Smooth muscle cell (in vitro differentiated cells): ENCODE results near the gene EPHX1. TPM values are rescaled to one million over a fixed set of nuclear protein-coding genes. Genes with fewer than 3 reads are reported as not detected.
A peak's percentile ranks its signal among the peaks of the same experiment; 100 is the strongest.
"Not testable (repeated sequence)": the region's sequence is repeated elsewhere in the genome, so short reads cannot be mapped to it uniquely, and the experiment has no call there.

ENCODE experiments used
- DNase-seq: peaks from one replicate; lab custom pipeline; 2025; ENCODE audit not compliant: unreplicated experiment; lab: John Stamatoyannopoulos, UW
- H2AFZ ChIP-seq: fragments of 200-600 bp; sonication (generic); 2 replicates; pipeline ENCODE4 v1.6.0; 2016; ENCODE audit warnings: antibody characterized with exemption, low read depth, mild to moderate bottlenecking
- H3F3A ChIP-seq: fragments of 200-600 bp; sonication (generic); 2 replicates; pipeline ENCODE4 v1.6.0; 2017; ENCODE audit warnings: antibody characterized with exemption, low read depth
- H3K27ac ChIP-seq: fragments of 200-600 bp; sonication (generic); 2 replicates; pipeline ENCODE4 v1.5.1; 2016; ENCODE audit warnings: low read depth, mild to moderate bottlenecking
- H3K27me3 ChIP-seq: fragments of 200-600 bp; sonication (generic); 2 replicates; pipeline ENCODE4 v1.6.1; 2016; ENCODE audit warnings: low read depth, mild to moderate bottlenecking
- H3K36me3 ChIP-seq: fragments of 200-600 bp; sonication (generic); 2 replicates; pipeline ENCODE4 v1.5.1; 2016; ENCODE audit warnings: low read depth
- H3K4me1 ChIP-seq: fragments of 200-600 bp; sonication (generic); 2 replicates; pipeline ENCODE4 v1.5.1; 2016; ENCODE audit warnings: low read depth
- H3K4me2 ChIP-seq: fragments of 200-600 bp; sonication (generic); 2 replicates; pipeline ENCODE4 v1.6.0; 2016; ENCODE audit warnings: mild to moderate bottlenecking
- H3K4me3 ChIP-seq: fragments of 200-600 bp; sonication (generic); 2 replicates; pipeline ENCODE4 v1.5.1; 2016; ENCODE audit warnings: mild to moderate bottlenecking
- H3K79me2 ChIP-seq: fragments of 200-600 bp; sonication (generic); 2 replicates; pipeline ENCODE4 v1.6.0; 2016; ENCODE audit warnings: low read depth, mild to moderate bottlenecking
- H3K9ac ChIP-seq: fragments of 200-600 bp; sonication (generic); 2 replicates; pipeline ENCODE4 v1.6.0; 2016; ENCODE audit warnings: low read depth
- H3K9me3 ChIP-seq: fragments of 200-600 bp; sonication (generic); replicated peaks from 2 replicates; pipeline ENCODE4 v1.5.1; 2016; ENCODE audit warnings: low read depth
- H4K20me1 ChIP-seq: fragments of 200-600 bp; sonication (generic); 2 replicates; pipeline ENCODE4 v1.6.0; 2016; ENCODE audit warnings: low read depth
- WGBS: methylation state at CpG from one replicate; pipeline ENCODE4 v1.1.7; 2016; ENCODE audit warnings: low lambda C conversion rate; 5-methylcytosine and 5-hydroxymethylcytosine counted together
- polyA plus RNA-seq: library from polyadenylated mRNA; unstranded; fragments of >200 nt; fragmentation: Nextera tagmentation; extraction: Ambion mirVana; gene quantifications from 2 replicates; pipeline ENCODE4 v1.2.1, GENCODE V29; 2016
- total RNA-seq: library from RNA; depleted of rRNA; stranded (reverse); fragments of >200 nt; gene quantifications from 2 replicates; pipeline ENCODE4 v1.2.3, GENCODE V29; 2014
- TF ChIP-seq, protein P1 (sequence below): fragments of 200-600 bp; sonication (generic); IDR thresholded peaks from 2 replicates; pipeline ENCODE4 v1.5.1; 2017; ENCODE audit warnings: borderline replicate concordance, mild to moderate bottlenecking, antibody characterized with exemption; ENCODE audit not compliant: insufficient read depth, poor library complexity, severe bottlenecking

The EPHX1 gene
- total and polyA plus RNA-seq, 2 experiments from 2014 or later: 16.1 to 22.2 TPM

DNA sequence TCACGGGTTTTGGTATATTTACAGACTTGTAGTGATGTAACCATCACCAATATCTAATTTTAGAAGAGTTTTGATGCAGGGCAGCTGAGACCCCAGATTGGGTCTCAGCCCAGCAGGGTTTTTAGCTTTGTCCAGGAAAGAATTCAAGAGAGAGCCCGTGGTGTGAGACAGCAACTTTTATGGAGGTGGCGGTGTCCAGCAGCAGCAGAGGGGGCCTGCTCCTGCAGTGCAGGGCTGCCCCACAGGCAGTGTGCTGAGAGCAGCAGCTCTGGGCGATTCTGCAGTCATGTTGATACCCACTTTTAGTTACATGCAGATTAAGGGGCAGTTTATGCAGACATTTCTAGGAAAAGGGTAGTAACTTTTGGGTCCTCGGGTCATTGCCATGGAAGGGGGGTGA lies 1.8 kb upstream of the EPHX1 start:
- Histone ChIP-seq H3K79me2 (no peaks in the 10 kb centered on the region), H3K36me3 (no peaks in the 10 kb centered on the region), H3K4me1 (peaks cover 6% of the 10 kb centered on the region), H3F3A (peaks cover 6% of the 10 kb centered on the region), H3K4me2 (no peak overlapping the region), H3K27me3 (no peaks in the 10 kb centered on the region), H3K9ac (no peak overlapping the region), H3K4me3 (no peak overlapping the region), H2AFZ (no peak overlapping the region), H4K20me1 (peaks cover 19% of the 10 kb centered on the region), H3K9me3 (no peaks in the 10 kb centered on the region), H3K27ac (no peak overlapping the region)
- no peak for DNase-seq
- 83% methylated on average over 5 of the region's 5 CpGs for WGBS
- TF ChIP-seq, protein P1, sequence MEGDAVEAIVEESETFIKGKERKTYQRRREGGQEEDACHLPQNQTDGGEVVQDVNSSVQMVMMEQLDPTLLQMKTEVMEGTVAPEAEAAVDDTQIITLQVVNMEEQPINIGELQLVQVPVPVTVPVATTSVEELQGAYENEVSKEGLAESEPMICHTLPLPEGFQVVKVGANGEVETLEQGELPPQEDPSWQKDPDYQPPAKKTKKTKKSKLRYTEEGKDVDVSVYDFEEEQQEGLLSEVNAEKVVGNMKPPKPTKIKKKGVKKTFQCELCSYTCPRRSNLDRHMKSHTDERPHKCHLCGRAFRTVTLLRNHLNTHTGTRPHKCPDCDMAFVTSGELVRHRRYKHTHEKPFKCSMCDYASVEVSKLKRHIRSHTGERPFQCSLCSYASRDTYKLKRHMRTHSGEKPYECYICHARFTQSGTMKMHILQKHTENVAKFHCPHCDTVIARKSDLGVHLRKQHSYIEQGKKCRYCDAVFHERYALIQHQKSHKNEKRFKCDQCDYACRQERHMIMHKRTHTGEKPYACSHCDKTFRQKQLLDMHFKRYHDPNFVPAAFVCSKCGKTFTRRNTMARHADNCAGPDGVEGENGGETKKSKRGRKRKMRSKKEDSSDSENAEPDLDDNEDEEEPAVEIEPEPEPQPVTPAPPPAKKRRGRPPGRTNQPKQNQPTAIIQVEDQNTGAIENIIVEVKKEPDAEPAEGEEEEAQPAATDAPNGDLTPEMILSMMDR: no peak

DNA sequence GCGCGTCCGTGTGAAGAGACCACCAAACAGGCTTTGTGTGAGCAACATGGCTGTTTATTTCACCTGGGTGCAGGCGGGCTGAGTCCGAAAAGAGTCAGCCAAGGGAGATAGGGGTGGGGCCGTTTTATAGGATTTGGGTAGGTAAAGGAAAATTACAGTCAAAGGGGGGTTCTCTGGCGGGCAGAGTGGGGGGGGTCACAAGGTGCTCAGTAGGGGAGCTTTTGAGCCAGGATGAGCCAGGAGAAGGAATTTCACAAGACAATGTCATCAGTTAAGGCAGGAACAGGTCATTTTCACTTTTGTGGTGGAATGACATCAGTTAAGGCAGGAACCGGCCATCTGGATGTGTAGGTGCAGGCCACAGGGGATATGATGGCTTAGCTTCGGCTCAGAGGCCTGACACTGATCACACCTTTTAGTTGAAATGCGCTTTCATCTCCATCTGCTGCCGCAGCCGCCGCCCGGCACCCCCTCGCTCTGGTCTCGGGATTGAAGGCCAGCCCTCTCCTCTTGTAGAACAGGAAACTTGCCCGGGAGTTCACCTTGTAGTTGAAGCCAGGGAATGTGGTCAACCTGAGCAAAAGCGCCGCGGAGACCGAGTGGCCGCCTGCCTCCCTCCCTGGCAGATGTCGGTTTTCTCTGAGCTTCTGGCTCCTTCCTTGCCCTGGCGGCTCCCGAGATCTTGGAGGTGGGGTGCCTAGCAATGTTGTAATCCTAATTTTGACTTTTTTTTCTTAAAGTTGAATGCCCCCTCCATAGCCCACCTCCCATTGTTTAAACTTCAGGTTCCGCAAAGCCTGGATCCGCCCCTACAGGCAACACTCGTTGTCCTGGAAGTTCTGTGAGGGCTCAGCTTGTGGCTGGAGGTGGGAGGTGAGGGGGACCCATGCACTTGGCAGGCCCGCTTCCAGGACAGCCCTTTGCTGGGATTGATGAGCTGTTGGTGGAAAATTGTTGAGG lies 935 bp downstream of the EPHX1 start:
- peak overlapping the region; percentile 71 for H2AFZ ChIP-seq
- peak overlapping the region; percentile 77 for H3K27ac ChIP-seq
- H3F3A ChIP-seq: peaks cover 20% of the 10 kb centered on the region
- not testable (repeated sequence) for H3K36me3 ChIP-seq, H3K9me3 ChIP-seq, H3K79me2 ChIP-seq, DNase-seq, H3K27me3 ChIP-seq
- H3K4me1 ChIP-seq: peaks cover 16% of the 10 kb centered on the region
- H4K20me1 ChIP-seq: peaks cover 21% of the 10 kb centered on the region
- H3K4me3 ChIP-seq: peak overlapping the region; percentile 87
- H3K4me2 ChIP-seq: peak overlapping the region; percentile 98
- WGBS: 13% methylated on average over 29 of the region's 29 CpGs
- peak overlapping the region; percentile 75 for H3K9ac ChIP-seq

DNA sequence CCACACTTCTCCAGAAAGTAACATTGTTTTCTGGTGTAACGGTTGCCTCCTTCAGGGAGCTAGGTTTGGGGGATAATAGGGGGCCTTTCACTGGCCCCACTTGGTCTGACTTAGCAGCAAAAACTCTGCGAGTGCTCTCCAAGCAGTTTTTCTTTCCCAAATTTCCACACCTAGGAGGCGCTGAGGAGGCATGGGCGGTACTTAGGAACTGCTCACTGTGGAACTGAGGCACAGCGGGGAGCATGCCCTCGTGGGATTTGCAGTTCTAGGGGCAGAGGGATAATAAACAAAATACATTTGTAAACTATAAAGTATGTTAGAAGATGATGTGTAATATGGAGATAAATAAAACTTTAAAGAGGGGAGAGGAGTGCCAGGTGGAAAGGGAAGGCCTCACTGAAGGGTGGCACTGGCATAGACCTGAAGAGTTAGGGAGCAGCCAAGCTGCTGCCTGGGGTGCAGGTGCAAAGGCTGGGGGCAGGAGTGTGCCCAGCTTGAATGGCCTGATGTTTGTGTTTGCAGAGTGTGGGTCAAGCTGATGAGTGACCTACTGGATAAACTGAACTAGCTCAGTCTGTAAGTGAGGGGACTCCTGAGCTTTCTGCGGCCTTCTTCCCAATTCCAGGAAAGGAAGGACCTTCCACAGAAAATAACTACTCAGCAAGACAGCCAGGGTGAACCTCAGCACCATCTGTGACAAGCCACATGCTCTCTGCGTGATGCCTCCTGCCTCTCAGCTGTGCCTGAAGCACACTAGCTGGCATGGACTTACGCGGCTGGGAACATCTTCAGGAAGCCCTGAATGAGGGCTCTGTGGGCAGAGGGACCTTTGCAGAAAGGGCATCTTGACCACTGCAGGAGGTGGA lies 1.9 kb downstream of the EPHX1 start:
- Histone ChIP-seq H3K4me2 (peak overlapping the region; percentile 98), H2AFZ (no peak overlapping the region), H3K79me2 (peaks cover 11% of the 10 kb centered on the region), H3K27ac (no peak overlapping the region), H4K20me1 (peaks cover 21% of the 10 kb centered on the region), H3K4me1 (peaks cover 22% of the 10 kb centered on the region), H3F3A (peaks cover 28% of the 10 kb centered on the region), H3K9ac (no peak overlapping the region), H3K36me3 (no peaks in the 10 kb centered on the region), H3K9me3 (no peaks in the 10 kb centered on the region), H3K27me3 (no peaks in the 10 kb centered on the region), H3K4me3 (peak overlapping the region; percentile 87)
- TF ChIP-seq, protein P1: peak; percentile 36
- WGBS: 70% methylated on average over 10 of the region's 10 CpGs
- DNase-seq: no peak
